Measurements from ENCODE around the gene MIX23. TPM values are rescaled to one million over a fixed set of nuclear protein-coding genes. Genes with fewer than 3 reads are reported as not detected.

The MIX23 gene
- total and polyA plus RNA-seq, 10 of the 15 experiments (the other 5 are each of a cell fraction or from before 2014, with no cell fraction given): 30.0 to 176 (median 62.4) TPM

DNA sequence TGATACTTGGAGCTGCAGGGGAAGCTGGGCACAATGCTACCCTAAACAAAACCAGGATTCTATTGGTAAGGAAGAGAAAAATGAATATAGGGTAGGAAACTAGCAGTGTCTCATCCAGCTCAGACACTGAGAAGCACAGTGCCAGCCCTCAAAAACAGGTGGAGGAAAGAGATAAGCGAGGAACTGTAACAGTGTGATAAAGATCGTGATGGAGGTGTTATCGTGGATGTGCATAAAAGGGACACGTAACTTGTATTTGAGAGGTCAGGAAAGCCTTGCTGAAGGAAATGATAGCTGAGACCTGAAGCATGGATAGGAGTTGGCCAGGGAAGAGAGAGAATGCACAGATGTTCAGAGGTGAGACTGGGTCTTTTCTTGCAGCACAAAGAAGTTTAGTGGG, 27.4 kb downstream of the MIX23 start:
- Histone ChIP-seq H3K4me1 (ENCODE audit: control insufficient read depth, insufficient read depth, low read length) (no peaks in the 10 kb centered on the region), H3K36me3 (ENCODE audit: control insufficient read depth in 2 of 2, insufficient read depth in 2 of 2, low read length in 1 of 2) (peaks cover 0 to 3% of the 10 kb centered on the region in 2 experiments; a peak in 2 of 4 replicates), H3K4me3 (no peak overlapping the region), H3K9me3 (replicated peaks; ENCODE audit: control insufficient read depth, insufficient read depth, low read length) (no peaks in the 10 kb centered on the region), H4K20me1 (ENCODE audit: control insufficient read depth, insufficient read depth) (no peaks in the 10 kb centered on the region), H2AFZ (ENCODE audit: control insufficient read depth, low read depth, low read length) (peak overlapping the region; percentile 34), H3K27me3 (replicated peaks in 1 of 2; ENCODE audit: control insufficient read depth in 2 of 2, insufficient read depth in 2 of 2, low read length in 1 of 2) (no peaks in the 10 kb centered on the region), H3K79me2 (ENCODE audit: control insufficient read depth, insufficient read depth, low read length) (no peaks in the 10 kb centered on the region), H3K27ac (ENCODE audit: control insufficient read depth, insufficient read depth) (no peak overlapping the region), H3K4me2 (ENCODE audit: control insufficient read depth, insufficient read depth) (no peak overlapping the region), H3K9ac (ENCODE audit: control insufficient read depth, insufficient read depth, low read length) (no peak overlapping the region)
- intact Hi-C loops (cut with micrococcal nuclease; ENCODE audit: unreplicated experiment): loop anchor here (1.0 to 2.0 kb wide), 5 partner anchors 49 to 809 kb away; no protein-coding TSS in a partner anchor
- ChIA-PET RAD21 (ENCODE audit: unreplicated experiment) (interaction anchor here (0.9 to 7.4 kb wide), 7 partner anchors 29 to 807 kb away, joined by 3 to 114 read pairs (median 4); no protein-coding TSS in a partner anchor), SMC1A (ENCODE audit: uncharacterized antibody, unreplicated experiment) (interaction anchor here (0.6 to 7.9 kb wide), 11 partner anchors 9 to 808 kb away, joined by 3 to 191 read pairs (median 4); no protein-coding TSS in a partner anchor), CTCF (interaction anchor here (0.5 to 7.9 kb wide), 15 partner anchors 9 to 808 kb away, joined by 3 to 192 read pairs (median 4); partner anchors contain the start of gene FAM162A), POLR2A (interaction anchor here (1.2 kb wide), 1 partner anchor 49 kb away, joined by 4 read pairs; no protein-coding TSS in a partner anchor)
- TF ChIP-seq, protein P1, sequence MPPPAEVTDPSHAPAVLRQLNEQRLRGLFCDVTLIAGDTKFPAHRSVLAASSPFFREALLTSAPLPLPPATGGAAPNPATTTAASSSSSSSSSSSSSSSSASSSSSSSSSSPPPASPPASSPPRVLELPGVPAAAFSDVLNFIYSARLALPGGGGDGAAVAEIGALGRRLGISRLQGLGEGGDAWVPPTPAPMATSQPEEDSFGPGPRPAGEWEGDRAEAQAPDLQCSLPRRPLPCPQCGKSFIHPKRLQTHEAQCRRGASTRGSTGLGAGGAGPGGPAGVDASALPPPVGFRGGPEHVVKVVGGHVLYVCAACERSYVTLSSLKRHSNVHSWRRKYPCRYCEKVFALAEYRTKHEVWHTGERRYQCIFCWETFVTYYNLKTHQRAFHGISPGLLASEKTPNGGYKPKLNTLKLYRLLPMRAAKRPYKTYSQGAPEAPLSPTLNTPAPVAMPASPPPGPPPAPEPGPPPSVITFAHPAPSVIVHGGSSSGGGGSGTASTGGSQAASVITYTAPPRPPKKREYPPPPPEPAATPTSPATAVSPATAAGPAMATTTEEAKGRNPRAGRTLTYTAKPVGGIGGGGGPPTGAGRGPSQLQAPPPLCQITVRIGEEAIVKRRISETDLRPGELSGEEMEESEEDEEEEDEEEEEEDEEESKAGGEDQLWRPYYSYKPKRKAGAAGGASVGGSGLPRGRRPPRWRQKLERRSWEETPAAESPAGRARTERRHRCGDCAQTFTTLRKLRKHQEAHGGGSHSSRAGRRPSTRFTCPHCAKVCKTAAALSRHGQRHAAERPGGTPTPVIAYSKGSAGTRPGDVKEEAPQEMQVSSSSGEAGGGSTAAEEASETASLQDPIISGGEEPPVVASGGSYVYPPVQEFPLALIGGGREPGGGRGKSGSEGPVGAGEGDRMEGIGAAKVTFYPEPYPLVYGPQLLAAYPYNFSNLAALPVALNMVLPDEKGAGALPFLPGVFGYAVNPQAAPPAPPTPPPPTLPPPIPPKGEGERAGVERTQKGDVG (CRISPR knock-in tag; IDR thresholded peaks at IDR 0.05): no peak
- no peak for TF ChIP-seq CBFB (IDR thresholded peaks at IDR 0.05; ENCODE audit: low read depth)
- TF ChIP-seq SMARCA5 (IDR thresholded peaks at IDR 0.05): no peak
- no peak for TF ChIP-seq HDAC2 (IDR thresholded peaks at IDR 0.05)
- TF ChIP-seq FOXM1 (IDR thresholded peaks at IDR 0.05; ENCODE audit: low read depth, low read length): no peak
- no peak for TF ChIP-seq CREM (IDR thresholded peaks at IDR 0.05; ENCODE audit: low read depth)
- TF ChIP-seq NFYB (IDR thresholded peaks at IDR 0.05; ENCODE audit: insufficient read depth, low read depth, low read length): no peak
- TF ChIP-seq JUNB (IDR thresholded peaks at IDR 0.05): no peak
- no peak for TF ChIP-seq CHD4 (IDR thresholded peaks at IDR 0.05)
- no peak for TF ChIP-seq SMAD5 (IDR thresholded peaks at IDR 0.05; ENCODE audit: low read depth)
- TF ChIP-seq PML (IDR thresholded peaks at IDR 0.05; ENCODE audit: low read length): no peak
- no peak for ATAC-seq
- in situ Hi-C loops (cut with MboI): loop anchor here (5.0 to 10.0 kb wide), 2 partner anchors 253 to 811 kb away; partner anchors contain the start of gene POLQ
- DNase-seq (ENCODE audit: low read depth, low spot score): no peak
- BruUV-seq (replicated peaks): no TSS peak
- FAIRE-seq: no peak
- 87% methylated on average over 4 of the region's 4 CpGs for WGBS (ENCODE audit: insufficient coverage, insufficient replicate concordance, low lambda C conversion rate, missing lambda C conversion rate)

Data from GM12878 (cell line).